HG03571 (cell line): ENCODE data around the gene NEK10.
"Not testable (repeated sequence)": the region's sequence is repeated elsewhere in the genome, so short reads cannot be mapped to it uniquely, and the experiment has no call there.

Experiments
- ATAC-seq: cut with Tn5 transposase; IDR thresholded peaks from one replicate; pipeline ENCODE4 v1.9.1; 2021; ENCODE audit not compliant: unreplicated experiment

Gene NEK10

GRCh38 chr3:27317096-27317495, 52.1 kb downstream of the NEK10 start:
- no peak for ATAC-seq

GRCh38 chr3:27315003-27315402, 54.2 kb downstream of the NEK10 start:
- no peak for ATAC-seq

DNA sequence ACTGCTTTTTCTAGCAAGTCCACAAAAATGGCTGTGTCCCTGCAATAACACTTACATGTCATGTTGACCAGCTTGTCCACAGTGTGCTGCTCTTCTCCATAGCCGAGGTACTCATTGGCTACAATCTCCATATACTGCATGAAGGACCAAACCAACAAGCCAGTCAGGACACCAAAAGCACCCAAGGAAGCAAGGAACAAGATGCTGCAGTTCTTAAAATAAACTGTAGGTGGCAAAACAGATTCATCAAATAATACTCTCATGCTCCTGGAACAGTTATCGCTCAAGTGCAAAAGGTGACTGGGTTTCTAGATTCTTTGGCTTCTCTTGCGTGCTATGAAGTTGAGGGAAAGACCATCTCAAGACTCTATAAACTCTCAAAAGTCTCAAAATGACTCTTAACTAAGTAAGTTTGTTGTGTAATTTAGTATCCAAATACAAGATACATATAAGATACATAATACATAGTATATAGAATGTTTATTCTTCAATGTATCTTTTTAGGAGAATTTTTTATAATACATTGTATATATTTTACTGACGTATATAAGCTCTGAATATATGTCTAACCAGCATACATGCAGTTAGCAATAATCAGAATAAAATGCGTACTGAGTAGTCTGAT, 57.0 kb downstream of the NEK10 start:
- peak; percentile 96 for ATAC-seq

- no peak for ATAC-seq
Measured at GRCh38 chr3:27311400-27311799, 57.8 kb downstream of the NEK10 start.

GRCh38 chr3:27310688-27311087, 58.5 kb downstream of the NEK10 start:
- ATAC-seq, result no peak

- no peak for ATAC-seq
Measured at GRCh38 chr3:27307566-27307965, 61.6 kb downstream of the NEK10 start.

DNA sequence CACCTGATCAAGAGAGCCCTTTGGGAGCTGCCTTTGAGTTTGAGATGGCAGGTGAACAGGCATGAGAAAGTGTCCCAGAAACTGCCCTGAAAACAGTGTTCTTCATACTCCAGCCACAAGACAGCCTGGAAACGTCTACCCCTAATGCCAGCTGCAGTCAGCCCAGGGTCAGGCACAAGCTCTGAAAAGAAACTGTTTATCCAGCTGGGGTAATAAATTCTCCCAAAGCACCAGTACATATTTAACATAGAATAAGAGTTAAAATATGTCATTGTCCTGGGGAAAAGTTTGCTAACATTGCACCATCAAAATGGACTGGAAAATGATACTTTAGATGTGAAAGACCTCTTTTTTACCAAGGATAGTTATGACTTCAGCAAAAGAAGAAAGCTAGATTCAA, 66.3 kb downstream of the NEK10 start:
- ATAC-seq, result no peak

DNA sequence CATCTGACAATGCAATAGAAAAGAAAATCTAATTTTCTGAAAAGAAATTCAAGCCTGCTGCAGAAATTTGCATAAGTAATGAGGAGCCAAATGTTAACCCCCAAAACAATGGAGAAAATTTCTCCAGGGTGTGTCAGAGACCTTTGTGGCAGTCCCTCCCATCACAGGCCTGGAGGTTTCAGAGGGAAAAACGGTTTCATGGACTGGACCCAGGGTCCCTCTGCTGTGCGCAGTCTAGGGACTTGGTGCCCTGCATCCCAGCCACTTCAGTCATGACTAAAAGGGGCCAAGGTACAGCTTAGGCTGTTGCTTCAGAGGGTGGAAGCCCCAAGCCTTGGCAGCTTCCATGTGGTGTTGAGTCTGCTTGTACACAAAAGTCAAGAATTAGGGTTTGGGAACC, 70.2 kb downstream of the NEK10 start:
- ATAC-seq, result not testable (repeated sequence)

DNA sequence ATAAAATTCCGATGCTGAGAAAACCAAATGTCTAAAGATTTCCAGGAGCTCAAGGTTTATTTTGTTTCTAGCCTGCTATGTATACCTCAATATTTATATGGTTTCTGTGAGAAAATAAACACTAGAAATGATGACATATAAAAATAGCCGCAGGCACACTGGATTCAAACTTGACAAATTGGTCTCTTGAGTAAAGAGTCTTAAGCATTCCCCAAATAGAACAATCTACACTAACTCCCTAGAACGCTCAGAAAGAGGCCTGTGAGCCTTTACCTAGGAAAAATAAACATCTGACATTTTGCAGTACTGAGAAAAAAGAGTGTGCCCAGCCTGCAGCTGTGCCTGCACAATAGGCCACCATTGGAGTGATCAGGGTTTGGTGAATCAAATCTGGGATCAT, 75.2 kb downstream of the NEK10 start:
- ATAC-seq, result no peak

DNA sequence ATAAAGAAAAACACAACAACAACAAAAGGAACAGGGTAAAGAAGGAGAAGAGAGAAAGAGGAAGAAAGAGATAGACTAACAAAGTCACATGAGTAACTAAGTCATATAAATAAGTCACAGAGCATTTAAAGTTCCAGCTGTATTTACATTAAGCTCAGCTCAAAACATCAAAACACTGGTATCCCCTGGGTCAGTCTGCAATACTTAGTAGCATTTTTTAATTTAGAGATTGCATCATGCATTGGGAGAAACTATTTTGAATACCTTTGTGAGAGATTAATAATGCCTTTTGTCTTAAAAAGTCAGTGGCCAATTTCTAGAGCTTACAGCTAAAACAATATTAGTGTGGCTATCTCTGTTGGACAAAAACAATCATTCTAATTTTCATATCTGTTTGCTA, 78.4 kb downstream of the NEK10 start:
- ATAC-seq, result no peak

DNA sequence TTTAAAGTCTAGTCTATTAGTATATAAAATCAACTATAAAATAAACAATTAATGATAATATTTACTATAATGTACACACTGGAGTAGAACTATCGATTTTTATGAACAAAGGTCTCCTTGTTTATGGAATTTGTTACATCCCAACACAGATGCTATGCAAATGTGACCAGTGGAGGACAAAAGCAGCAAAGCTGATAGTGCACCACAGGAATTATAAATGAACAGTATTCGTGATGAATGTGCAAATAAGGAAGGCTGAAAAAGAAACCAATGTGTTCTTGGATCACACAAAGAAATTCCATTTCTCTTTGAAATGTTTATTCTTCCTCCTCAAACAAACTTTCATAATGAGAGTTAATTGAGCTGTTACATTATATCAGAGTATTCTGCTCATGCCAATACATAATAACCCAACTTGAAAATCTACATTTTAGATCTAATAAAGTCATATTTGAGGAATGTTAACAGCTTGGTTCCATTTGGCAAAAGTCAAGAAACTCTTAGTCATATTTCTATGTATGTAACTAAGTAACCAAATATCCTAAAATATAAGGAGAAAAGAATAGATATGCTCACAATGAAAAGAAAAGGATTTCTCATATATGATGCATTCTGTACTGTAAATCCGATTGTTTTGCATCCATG, 79.3 kb downstream of the NEK10 start:
- no peak for ATAC-seq

DNA sequence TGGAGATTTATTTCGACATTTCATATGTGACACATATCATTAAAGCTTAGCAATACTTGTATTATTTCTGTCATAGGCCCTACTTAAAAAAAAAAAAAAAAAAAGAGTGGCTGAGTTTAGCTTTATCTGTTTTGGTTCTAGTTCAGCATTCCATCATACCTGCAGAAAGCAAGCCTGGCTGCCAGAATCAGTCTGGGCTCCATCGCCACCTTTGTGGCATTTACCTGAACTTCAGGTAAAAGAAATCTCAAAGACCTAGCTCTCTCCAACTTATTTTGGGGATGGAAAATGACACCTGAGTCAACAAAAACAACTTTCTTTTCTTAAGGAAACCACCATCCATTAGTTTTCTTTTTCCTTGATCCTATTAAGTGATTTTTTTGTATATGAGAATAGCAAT, 82.1 kb downstream of the NEK10 start:
- ATAC-seq, result no peak

- ATAC-seq, result not testable (repeated sequence)
Measured at GRCh38 chr3:27286467-27286866, 82.7 kb downstream of the NEK10 start.

- no peak for ATAC-seq
Measured at GRCh38 chr3:27285668-27286067, 83.5 kb downstream of the NEK10 start.

GRCh38 chr3:27281671-27282150, 87.5 kb downstream of the NEK10 start:
- ATAC-seq, result no peak

DNA sequence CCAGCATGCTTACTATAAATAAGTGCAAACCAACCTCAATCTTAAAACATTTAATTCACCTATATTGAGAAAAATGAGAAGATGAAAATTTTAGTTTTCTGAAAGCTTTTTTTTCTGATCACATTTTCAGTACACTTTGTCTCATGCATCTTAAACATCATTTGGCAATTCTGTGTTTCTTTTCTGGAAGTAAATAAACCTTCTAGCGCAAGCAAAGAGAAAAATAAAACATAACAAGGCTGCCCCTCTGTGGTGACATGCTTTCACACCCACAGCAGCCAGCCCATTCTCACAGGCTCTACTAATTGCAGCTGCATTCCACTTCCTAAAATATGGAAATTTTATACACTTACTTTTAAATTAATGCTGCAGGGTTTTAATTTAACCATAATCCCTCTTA, 90.1 kb downstream of the NEK10 start:
- no peak for ATAC-seq

- ATAC-seq, result no peak
Measured at GRCh38 chr3:27278383-27279055, 90.7 kb downstream of the NEK10 start.

DNA sequence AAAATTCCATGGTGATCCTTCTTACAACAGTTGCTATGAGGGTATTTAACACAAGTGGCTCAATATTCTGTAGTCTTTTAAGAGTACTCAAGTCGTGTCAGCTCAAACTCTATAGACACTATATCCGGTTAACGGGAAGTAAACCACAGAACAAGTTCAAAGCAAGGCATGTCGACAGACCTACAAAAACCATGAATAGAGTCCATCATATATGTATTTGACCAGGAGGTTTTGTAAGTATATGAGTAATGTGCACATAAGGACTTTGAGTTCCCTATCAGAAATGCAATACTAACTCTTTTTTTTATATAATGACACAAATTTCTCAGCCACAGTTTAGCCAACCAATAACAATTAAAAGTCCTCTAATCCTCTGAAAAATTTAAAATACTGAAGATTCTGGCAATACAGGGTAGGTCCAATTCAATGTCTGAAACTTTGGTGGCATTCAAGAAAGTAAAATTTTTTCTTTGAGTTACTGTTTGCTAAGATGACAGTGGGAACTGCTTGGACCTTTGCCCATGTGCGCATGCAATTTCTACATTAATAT, 93.7 kb downstream of the NEK10 start:
- no peak for ATAC-seq

DNA sequence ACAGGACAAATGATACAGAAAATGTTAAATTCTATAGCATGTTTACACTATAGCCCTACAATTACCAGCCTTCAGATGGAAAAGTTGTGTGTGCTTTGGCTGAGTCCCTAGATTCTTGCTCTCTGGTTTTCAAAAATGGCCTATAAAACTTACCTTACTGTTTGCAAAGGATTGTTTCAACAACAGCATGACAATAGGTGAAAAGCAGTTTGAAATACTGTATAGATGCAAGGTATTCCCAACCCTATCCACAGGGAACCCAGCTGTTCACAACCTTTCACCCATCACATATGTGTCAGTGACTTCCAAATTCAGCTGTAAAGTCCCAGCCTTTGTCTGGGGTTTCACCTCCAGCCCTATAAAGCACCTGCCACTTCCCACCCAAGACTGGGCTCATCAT, 97.3 kb downstream of the NEK10 start:
- no peak for ATAC-seq

GRCh38 chr3:27254896-27255295, 114.3 kb downstream of the NEK10 start:
- ATAC-seq, result no peak

DNA sequence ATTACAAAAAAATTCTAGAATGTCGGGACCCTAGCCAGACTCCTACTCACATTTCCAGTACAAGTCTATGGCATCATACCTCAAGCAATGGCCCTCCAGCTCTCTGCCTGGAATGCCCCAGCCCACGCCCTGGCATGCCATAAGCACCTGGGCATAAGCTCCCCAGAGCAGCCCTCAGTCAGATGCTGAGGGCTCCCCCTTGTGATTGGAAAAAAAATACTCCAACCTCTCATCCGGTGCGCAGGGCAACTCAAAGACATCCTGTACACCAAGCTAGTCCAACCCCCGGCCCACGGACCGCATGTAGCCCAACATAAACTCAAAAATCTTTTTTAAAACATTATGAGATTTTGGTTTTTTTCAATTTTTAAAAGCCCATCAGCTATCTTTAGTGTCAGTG, 115.4 kb downstream of the NEK10 start:
- ATAC-seq, result no peak

DNA sequence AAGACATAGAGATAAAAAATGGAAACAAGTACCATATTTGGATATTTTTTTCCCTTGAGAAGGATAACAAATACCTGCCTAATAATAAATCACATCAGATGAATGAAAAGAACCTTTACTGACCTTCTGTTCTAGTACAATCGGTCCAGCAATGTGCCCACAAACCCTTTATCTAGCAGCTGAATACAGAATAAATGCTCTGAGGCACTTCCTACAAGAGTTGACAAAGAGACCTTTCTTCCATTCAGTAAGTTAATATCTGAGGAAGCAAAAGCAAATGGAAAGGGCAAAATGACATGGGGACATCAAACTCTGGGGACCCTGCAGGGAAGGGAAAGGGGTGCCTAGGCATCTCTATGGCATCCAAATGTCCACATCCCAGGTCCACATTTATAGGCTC, 115.8 kb downstream of the NEK10 start:
- no peak for ATAC-seq
